AG09319 (cell line): ENCODE data around the gene PRTG.
A peak's percentile ranks its signal among the peaks of the same experiment; 100 is the strongest.

ENCODE experiments used
- DNase-seq: peaks from one replicate; pipeline ENCODE4 v3.0.0-alpha.2; 2010; ENCODE audit warnings: low read depth; ENCODE audit errors: extremely low read depth
- CTCF ChIP-seq: IDR thresholded peaks from 2 replicates; pipeline ENCODE4 v1.5.1; 2011; ENCODE audit warnings: low read depth, mild to moderate bottlenecking, inconsistent platforms, low read length, moderate library complexity

Gene PRTG

GRCh38 chr15:55683376-55683775, 59.6 kb downstream of the PRTG start:
- TF ChIP-seq CTCF, result no peak
- DNase-seq, result peak; percentile 52

- TF ChIP-seq CTCF, result no peak
- DNase-seq, result no peak
Measured at GRCh38 chr15:55681631-55682030, 61.3 kb downstream of the PRTG start.

GRCh38 chr15:55676507-55676906, 66.4 kb downstream of the PRTG start:
- no peak for TF ChIP-seq CTCF

GRCh38 chr15:55673287-55673686, 69.7 kb downstream of the PRTG start:
- no peak for TF ChIP-seq CTCF

More at GRCh38 chr15:55676507-55676906, 66.4 kb downstream of the PRTG start:
- no peak for DNase-seq

GRCh38 chr15:55669270-55669669, 73.7 kb downstream of the PRTG start:
- no peak for TF ChIP-seq CTCF
- no peak for DNase-seq

More at GRCh38 chr15:55673287-55673686, 69.7 kb downstream of the PRTG start:
- no peak for DNase-seq

- TF ChIP-seq CTCF, result no peak
- no peak for DNase-seq
Measured at GRCh38 chr15:55665605-55666227, 77.2 kb downstream of the PRTG start.

- no peak for DNase-seq
- TF ChIP-seq CTCF, result no peak
Measured at GRCh38 chr15:55661428-55661827, 81.5 kb downstream of the PRTG start.
